Activated naive CD8-positive, alpha-beta T cell (primary cell): ENCODE measurements around the gene RPTOR.
A peak's percentile ranks its signal among the peaks of the same experiment; 100 is the strongest.

ENCODE experiments used
- H3K27ac Mint-ChIP-seq: one replicate; pipeline ENCODE4 v1.8.0; 2021; ENCODE audit warnings: mixed read lengths
- H3K27me3 Mint-ChIP-seq: one replicate; pipeline ENCODE4 v1.8.0; 2021; ENCODE audit warnings: mixed read lengths
- H3K36me3 Mint-ChIP-seq: one replicate; pipeline ENCODE4 v1.8.0; 2021; ENCODE audit warnings: mixed read lengths
- H3K4me1 Mint-ChIP-seq: one replicate; pipeline ENCODE4 v1.8.0; 2021; ENCODE audit warnings: low read depth, mixed read lengths
- H3K4me3 Mint-ChIP-seq: one replicate; pipeline ENCODE4 v1.8.0; 2021; ENCODE audit warnings: mild to moderate bottlenecking, mixed read lengths
- H3K9me3 Mint-ChIP-seq: one replicate; pipeline ENCODE4 v1.8.0; 2021; ENCODE audit warnings: low read depth, mixed read lengths

The RPTOR gene

DNA sequence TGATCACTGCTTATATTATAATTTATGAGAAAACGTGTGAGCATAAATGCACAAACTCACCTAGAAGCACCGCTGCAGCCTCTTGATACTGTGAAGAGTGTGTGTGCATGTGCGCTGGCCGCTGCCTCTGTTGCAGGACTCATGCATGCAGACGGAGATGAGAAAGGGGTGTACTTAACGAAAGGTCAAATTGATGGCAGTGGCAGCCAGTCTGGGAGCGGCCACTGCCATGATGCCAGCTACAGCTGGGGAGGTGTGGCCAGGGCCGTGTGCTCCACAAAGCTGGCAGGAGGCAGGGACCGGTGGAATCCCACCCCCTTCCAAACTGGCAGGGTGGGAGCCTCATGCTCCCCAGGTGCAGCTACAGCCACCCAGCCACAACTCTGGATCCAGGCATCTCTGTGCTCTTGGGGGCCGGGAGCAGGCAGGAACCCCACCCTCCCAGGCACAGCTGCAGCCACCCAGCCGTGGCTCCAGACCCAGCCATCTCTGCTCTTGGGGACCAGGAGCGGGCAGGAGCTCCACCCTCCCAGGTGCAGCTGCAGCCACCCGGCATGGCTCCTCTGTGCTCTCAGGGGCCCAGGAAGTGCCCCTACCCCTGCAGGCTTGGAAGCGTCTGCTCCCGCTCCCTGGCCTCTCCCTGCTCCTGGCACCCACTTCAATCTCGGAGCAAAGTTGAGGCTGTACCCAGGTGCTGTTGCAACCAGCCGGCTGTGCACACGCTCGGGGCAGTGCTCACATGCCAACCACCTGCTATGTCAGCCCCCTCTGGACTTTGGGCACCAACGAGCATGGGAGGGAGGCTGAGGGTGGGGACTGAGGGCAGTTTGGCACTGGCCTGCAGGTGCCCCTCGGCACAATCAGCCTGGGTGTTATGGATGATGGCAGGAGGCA is 369.5 kb downstream of the RPTOR start:
- Mint-ChIP-seq H3K36me3 (peaks cover 6% of the 10 kb centered on the region), H3K27ac (peak overlapping the region; percentile 64), H3K9me3 (no peaks in the 10 kb centered on the region), H3K4me3 (no peak overlapping the region), H3K4me1 (peaks cover 2% of the 10 kb centered on the region), H3K27me3 (no peaks in the 10 kb centered on the region)

- no peak overlapping the region for H3K27ac Mint-ChIP-seq
- H3K27me3 Mint-ChIP-seq: no peaks in the 10 kb centered on the region
- H3K36me3 Mint-ChIP-seq: peaks cover 6% of the 10 kb centered on the region
- H3K4me1 Mint-ChIP-seq: peaks cover 2% of the 10 kb centered on the region
- H3K9me3 Mint-ChIP-seq: no peaks in the 10 kb centered on the region
- no peak overlapping the region for H3K4me3 Mint-ChIP-seq
Measured at GRCh38 chr17:80916246-80916645, 371.6 kb downstream of the RPTOR start.

DNA sequence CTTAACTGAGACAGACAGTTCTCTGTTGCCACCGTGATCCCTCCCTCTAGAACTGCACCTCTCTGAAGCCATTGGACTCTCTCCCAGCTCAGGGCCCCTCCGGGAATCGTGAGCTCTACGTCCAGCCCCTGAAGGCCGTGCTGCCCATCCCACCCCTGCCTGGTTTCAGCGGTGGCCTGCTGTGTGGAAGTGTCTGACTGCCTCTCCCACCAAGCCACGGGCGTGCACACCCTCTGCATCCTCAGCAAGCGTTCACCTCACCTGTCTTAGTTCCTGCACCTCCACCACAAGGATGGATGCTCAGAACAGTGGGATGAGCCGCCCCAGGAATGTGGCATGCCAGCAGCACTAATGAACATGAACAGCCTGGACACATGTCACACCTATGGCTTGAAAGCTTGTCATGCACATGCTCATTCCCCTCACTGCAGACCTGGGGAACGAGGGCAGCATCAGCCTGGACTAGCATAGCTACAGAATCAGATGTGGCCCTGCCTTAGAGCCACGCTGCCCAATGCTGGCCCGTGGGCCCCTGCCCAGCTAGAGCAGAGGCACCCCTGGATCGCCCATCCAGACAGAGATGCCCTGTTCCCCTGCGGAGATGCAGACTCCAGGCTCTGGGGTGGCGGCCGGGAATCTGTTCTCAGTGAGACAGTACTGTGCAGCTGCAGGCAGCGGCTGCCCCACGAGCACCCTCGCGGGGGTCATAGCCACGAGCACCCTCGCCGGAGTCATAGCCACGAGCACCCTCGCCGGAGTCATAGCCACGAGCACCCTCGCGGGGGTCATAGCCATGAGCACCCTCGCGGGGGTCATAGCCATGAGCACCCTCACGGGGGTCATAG is 373.3 kb downstream of the RPTOR start:
- Mint-ChIP-seq H3K36me3 (peaks cover 6% of the 10 kb centered on the region), H3K4me1 (peaks cover 2% of the 10 kb centered on the region), H3K4me3 (no peak overlapping the region), H3K27ac (no peak overlapping the region), H3K27me3 (no peaks in the 10 kb centered on the region), H3K9me3 (no peaks in the 10 kb centered on the region)

DNA sequence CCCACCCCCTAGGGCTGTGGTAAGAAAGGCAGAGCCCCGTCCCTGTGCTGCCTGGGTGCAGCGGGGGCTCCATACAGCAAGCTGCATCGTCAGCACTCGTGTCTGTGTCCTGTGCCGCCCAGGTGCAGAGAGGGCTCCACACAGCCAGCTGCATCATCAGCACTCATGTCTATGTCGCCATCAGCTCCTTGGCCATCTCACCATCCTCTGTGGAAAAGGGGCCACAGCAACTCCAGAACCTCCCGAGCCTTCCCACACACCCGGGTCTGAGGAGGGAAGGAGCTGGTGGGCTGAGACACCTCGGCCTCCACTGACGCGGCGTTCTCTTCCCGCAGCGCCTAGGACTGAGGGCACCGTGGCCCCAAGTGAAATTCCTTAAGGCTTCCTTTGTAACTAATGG is 374.1 kb downstream of the RPTOR start:
- peaks cover 6% of the 10 kb centered on the region for H3K36me3 Mint-ChIP-seq
- H3K27ac Mint-ChIP-seq: no peak overlapping the region
- H3K4me3 Mint-ChIP-seq: no peak overlapping the region
- H3K27me3 Mint-ChIP-seq: no peaks in the 10 kb centered on the region
- H3K4me1 Mint-ChIP-seq: peaks cover 2% of the 10 kb centered on the region
- H3K9me3 Mint-ChIP-seq: no peaks in the 10 kb centered on the region

GRCh38 chr17:80919331-80920311 is 375.0 kb downstream of the RPTOR start:
- Mint-ChIP-seq H3K27ac (peak overlapping the region; percentile 46), H3K27me3 (no peaks in the 10 kb centered on the region), H3K36me3 (peaks cover 4% of the 10 kb centered on the region), H3K4me1 (no peaks in the 10 kb centered on the region), H3K4me3 (no peak overlapping the region), H3K9me3 (no peaks in the 10 kb centered on the region)

DNA sequence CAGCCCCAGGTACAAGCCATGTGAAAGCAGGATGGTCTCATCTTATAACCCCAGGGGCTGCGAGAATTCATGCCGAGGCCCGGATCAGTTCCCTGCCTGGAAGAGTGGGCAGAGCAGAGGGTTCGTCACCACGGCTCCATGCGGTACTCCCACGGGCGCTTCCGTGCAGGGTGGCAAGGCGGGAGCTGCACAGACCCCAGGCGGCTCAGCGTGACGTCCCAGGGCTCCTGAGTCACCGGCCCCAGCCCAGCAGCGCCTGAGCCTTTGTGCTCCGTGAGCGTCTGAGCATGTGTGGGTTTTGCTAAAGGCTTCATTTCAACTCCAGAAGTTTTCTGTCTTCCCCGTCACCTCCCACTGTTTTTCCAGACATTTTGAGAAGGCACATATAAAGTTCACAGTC is 375.8 kb downstream of the RPTOR start:
- H3K9me3 Mint-ChIP-seq: no peaks in the 10 kb centered on the region
- H3K27ac Mint-ChIP-seq: no peak overlapping the region
- H3K27me3 Mint-ChIP-seq: no peaks in the 10 kb centered on the region
- peaks cover 4% of the 10 kb centered on the region for H3K36me3 Mint-ChIP-seq
- H3K4me1 Mint-ChIP-seq: no peaks in the 10 kb centered on the region
- no peak overlapping the region for H3K4me3 Mint-ChIP-seq

- Mint-ChIP-seq H3K27me3 (no peaks in the 10 kb centered on the region), H3K4me3 (no peak overlapping the region), H3K4me1 (no peaks in the 10 kb centered on the region), H3K27ac (no peak overlapping the region), H3K36me3 (peaks cover 4% of the 10 kb centered on the region), H3K9me3 (no peaks in the 10 kb centered on the region)
Measured at GRCh38 chr17:80921159-80921558, 376.5 kb downstream of the RPTOR start.

DNA sequence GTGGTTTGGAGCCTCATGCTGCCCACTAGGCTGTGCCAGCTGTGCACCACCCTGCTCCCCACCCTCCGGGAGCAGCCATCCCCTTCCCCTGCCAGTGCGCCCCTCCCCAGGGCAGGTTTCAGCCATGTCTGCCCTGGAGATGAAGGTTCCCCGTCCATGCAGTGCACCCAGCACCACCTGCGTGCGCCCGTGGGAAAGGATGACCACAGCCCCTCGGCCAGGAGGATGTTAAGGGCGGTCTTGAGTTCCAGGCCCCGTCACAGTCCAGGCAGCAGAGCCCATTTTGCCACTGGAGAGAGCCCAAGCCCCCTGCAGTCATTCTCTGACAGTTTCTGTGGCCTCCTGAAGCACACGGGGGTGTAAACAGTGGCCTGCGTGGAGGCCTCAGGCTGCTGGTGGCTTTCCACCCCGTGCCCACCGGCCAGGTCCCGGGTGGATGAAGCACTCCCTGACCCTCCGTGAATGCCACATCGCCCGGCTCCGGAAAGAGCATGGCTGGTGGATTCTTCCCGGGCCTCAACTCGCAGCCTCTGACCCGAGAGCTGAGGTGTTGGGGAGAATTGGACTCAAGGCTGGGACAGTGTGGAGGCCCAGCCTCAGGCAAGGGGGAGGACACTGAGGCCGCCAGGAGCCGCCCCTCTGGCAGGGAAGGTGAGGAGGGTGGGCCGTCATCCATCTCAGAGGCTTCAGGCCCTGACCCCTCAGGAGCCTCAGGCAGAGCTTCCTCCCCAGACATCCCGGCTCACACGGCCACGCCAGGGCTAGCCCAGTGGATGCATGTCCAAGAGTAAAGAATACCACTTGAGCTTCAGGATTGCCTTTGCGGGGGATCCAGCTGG is 377.3 kb downstream of the RPTOR start:
- no peaks in the 10 kb centered on the region for H3K27me3 Mint-ChIP-seq
- H3K4me1 Mint-ChIP-seq: no peaks in the 10 kb centered on the region
- H3K36me3 Mint-ChIP-seq: peaks cover 8% of the 10 kb centered on the region
- H3K27ac Mint-ChIP-seq: no peak overlapping the region
- no peak overlapping the region for H3K4me3 Mint-ChIP-seq
- no peaks in the 10 kb centered on the region for H3K9me3 Mint-ChIP-seq

DNA sequence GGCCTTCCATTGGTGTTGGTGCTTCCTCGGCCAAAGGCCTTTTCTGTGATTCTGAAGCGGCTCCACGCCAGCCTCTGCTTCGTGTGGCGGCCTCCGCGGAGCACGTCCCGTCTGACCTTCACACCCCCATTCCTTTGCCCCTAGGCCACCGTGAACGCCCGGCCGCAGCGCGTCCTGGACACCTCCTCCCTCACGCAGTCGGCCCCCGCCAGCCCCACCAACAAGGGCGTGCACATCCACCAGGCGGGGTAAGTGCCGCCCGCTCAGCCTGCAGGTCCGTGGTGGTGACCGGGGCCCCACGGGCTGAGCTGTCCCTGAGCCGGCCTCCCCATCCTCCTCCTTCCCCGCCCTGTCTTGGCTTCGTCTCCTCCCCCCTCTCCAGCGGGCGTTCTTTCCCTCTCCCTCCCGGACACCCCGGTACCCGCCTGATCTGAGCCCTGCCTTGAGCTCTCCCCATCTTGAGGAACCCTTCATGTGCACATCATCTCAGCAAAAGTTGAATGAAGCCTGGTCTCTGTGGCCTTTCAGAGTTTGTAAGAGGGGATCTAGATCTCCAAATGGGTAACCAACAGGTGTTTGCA is 378.0 kb downstream of the RPTOR start:
- H3K36me3 Mint-ChIP-seq: peaks cover 13% of the 10 kb centered on the region
- no peaks in the 10 kb centered on the region for H3K9me3 Mint-ChIP-seq
- no peaks in the 10 kb centered on the region for H3K4me1 Mint-ChIP-seq
- no peak overlapping the region for H3K27ac Mint-ChIP-seq
- H3K27me3 Mint-ChIP-seq: no peaks in the 10 kb centered on the region
- H3K4me3 Mint-ChIP-seq: no peak overlapping the region

- no peaks in the 10 kb centered on the region for H3K27me3 Mint-ChIP-seq
- no peaks in the 10 kb centered on the region for H3K4me1 Mint-ChIP-seq
- H3K27ac Mint-ChIP-seq: no peak overlapping the region
- peaks cover 17% of the 10 kb centered on the region for H3K36me3 Mint-ChIP-seq
- no peak overlapping the region for H3K4me3 Mint-ChIP-seq
- no peaks in the 10 kb centered on the region for H3K9me3 Mint-ChIP-seq
Measured at GRCh38 chr17:80923211-80924110, 378.8 kb downstream of the RPTOR start.

DNA sequence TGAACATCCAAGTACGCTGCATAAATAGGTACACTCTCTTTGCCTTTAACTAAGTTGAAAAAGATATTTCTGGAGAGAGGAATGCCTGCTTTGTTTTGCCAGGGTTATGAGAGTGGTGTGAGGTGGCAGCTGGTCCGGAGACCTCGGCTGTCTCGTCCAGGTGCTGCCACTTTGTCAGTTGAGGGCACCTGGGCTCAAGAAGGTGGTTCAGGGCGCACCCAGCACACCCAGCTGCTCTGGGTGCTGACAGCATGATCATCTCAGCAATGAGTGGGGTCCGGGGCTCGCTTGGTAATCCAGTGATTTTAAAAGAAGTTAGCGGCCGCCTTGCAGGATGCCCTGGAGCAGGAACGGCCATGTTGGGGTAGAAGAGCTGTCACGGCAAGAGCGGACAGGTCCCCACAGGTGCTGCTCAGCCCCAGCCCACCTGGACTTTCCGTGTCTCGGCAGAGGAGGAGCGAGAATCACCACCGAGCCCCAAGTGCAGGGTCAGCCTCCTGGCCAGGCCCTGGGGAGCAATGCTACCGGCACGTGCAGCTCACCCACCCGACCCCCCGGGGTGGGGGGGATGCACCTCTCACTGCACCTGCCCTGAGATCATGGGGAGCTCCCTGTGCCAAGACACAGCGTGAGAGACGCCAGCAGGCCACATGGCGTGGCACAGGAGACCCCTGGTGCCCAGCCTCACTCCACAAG is 379.6 kb downstream of the RPTOR start:
- no peak overlapping the region for H3K4me3 Mint-ChIP-seq
- no peaks in the 10 kb centered on the region for H3K4me1 Mint-ChIP-seq
- no peaks in the 10 kb centered on the region for H3K9me3 Mint-ChIP-seq
- no peak overlapping the region for H3K27ac Mint-ChIP-seq
- H3K27me3 Mint-ChIP-seq: no peaks in the 10 kb centered on the region
- peaks cover 17% of the 10 kb centered on the region for H3K36me3 Mint-ChIP-seq

DNA sequence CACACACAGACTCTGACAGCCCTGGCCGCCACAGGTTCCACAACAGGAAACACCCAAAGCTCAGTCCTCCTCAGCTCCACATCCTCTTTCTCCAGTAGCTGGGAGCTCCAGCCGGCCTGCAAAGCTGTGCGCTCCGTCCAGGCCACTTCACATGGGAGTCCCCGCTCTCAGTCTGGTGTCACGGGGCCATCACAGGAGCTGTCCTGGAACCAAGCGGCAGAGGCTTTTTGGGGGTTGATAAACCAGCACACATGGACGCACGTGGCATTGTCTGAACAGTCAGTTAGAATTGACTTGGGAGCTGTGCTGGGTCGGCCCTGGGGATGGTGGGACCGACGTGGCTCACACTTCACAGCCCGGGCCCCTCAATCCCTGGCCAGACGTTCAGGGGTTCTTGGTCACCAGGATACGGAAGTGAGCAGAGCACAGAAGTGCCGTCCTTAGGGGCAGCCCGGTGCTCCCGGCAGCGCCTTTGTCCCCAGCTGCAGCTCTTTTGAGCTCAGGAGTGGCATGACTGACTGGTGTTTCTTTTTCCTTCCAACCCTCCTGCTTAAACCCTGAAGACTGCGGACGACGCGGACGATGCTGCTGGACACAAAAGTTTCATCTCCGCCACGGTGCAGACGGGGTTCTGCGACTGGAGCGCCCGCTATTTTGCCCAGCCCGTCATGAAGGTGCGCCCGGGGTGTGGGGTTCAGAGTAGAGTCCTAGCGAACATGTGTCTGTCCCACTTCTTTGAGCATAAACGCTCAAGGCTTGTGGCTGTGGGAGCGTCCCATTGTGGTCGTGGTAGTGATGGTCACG is 380.4 kb downstream of the RPTOR start:
- no peak overlapping the region for H3K27ac Mint-ChIP-seq
- H3K36me3 Mint-ChIP-seq: peaks cover 17% of the 10 kb centered on the region
- H3K27me3 Mint-ChIP-seq: no peaks in the 10 kb centered on the region
- H3K4me1 Mint-ChIP-seq: no peaks in the 10 kb centered on the region
- H3K4me3 Mint-ChIP-seq: no peak overlapping the region
- H3K9me3 Mint-ChIP-seq: no peaks in the 10 kb centered on the region
